ENCODE results near the gene CACNA2D3. TPM values are rescaled to one million over a fixed set of nuclear protein-coding genes. Genes with fewer than 3 reads are reported as not detected.

Gene CACNA2D3
- total and polyA plus RNA-seq, 2 experiments from 2014 or later: 0.30 to 0.43 TPM

- WGBS, 2 experiments (ENCODE audit: low coverage in 1 of 2, low lambda C conversion rate in 2 of 2, missing lambda C conversion rate in 2 of 2): 10 to 17% methylated on average over 6 of the region's 6 CpGs
- in situ Hi-C loops (cut with MboI): no loop called here
- Histone ChIP-seq H3F3A (ENCODE audit: insufficient read depth) (no peaks in the 10 kb centered on the region), H3K9me2 (ENCODE audit: insufficient read depth) (no peaks in the 10 kb centered on the region), H3K9me3 (ENCODE audit: low read depth) (no peaks in the 10 kb centered on the region), H3K4me1 (ENCODE audit: insufficient read depth) (no peaks in the 10 kb centered on the region), H3K4me2 (ENCODE audit: unreplicated experiment) (no peak overlapping the region), H3K9ac (no peak overlapping the region), H3K79me2 (ENCODE audit: insufficient read depth) (no peaks in the 10 kb centered on the region), H3K27me3 (replicated peaks; ENCODE audit: insufficient read depth) (no peaks in the 10 kb centered on the region), H3K36me3 (ENCODE audit: low read depth) (no peaks in the 10 kb centered on the region), H4K20me1 (ENCODE audit: insufficient read depth) (no peaks in the 10 kb centered on the region), H2AFZ (no peak overlapping the region), H3K27ac (no peak overlapping the region), H3K4me3 (no peak overlapping the region)
- DNase-seq: peak; percentile 22
- TF ChIP-seq EZH2phosphoT487 (IDR thresholded peaks at IDR 0.05; ENCODE audit: insufficient read depth, low read depth) (no peak), EZH2 (IDR thresholded peaks at IDR 0.05; ENCODE audit: insufficient read depth, poor library complexity, severe bottlenecking) (no peak)
These were observed 234.1 kb downstream of the CACNA2D3 start for GRCh38 chr3:54356261-54357045.

- no peak overlapping the region for H3K4me3 ChIP-seq
- H3K9me2 ChIP-seq (ENCODE audit: insufficient read depth): no peaks in the 10 kb centered on the region
- no peaks in the 10 kb centered on the region for H3K4me1 ChIP-seq (ENCODE audit: insufficient read depth)
- no peak overlapping the region for H3K4me2 ChIP-seq (ENCODE audit: unreplicated experiment)
- in situ Hi-C loops (cut with MboI): no loop called here
- TF ChIP-seq EZH2 (IDR thresholded peaks at IDR 0.05; ENCODE audit: insufficient read depth, poor library complexity, severe bottlenecking) (no peak), EZH2phosphoT487 (IDR thresholded peaks at IDR 0.05; ENCODE audit: insufficient read depth, low read depth) (no peak)
- no peak for DNase-seq
- H3K9me3 ChIP-seq (ENCODE audit: low read depth): no peaks in the 10 kb centered on the region
- no peaks in the 10 kb centered on the region for H3K79me2 ChIP-seq (ENCODE audit: insufficient read depth)
- 28 to 33% methylated on average over 5 of the region's 5 CpGs for WGBS, 2 experiments (ENCODE audit: low coverage in 1 of 2, low lambda C conversion rate in 2 of 2, missing lambda C conversion rate in 2 of 2)
- H3K9ac ChIP-seq: no peak overlapping the region
- H3K36me3 ChIP-seq (ENCODE audit: low read depth): no peaks in the 10 kb centered on the region
- no peak overlapping the region for H2AFZ ChIP-seq
- H3K27ac ChIP-seq: no peak overlapping the region
- H4K20me1 ChIP-seq (ENCODE audit: insufficient read depth): no peaks in the 10 kb centered on the region
- no peaks in the 10 kb centered on the region for H3K27me3 ChIP-seq (replicated peaks; ENCODE audit: insufficient read depth)
- H3F3A ChIP-seq (ENCODE audit: insufficient read depth): no peaks in the 10 kb centered on the region
These were observed 234.9 kb downstream of the CACNA2D3 start for GRCh38 chr3:54357301-54357700.

- 2% methylated on average over 4 of the region's 4 CpGs for WGBS, 2 experiments (ENCODE audit: low coverage in 1 of 2, low lambda C conversion rate in 2 of 2, missing lambda C conversion rate in 2 of 2)
- Histone ChIP-seq H3K4me3 (no peak overlapping the region), H3K4me2 (ENCODE audit: unreplicated experiment) (no peak overlapping the region), H3K9ac (no peak overlapping the region), H3K27me3 (replicated peaks; ENCODE audit: insufficient read depth) (no peaks in the 10 kb centered on the region), H3K79me2 (ENCODE audit: insufficient read depth) (no peaks in the 10 kb centered on the region), H3F3A (ENCODE audit: insufficient read depth) (no peaks in the 10 kb centered on the region), H3K27ac (no peak overlapping the region), H4K20me1 (ENCODE audit: insufficient read depth) (no peaks in the 10 kb centered on the region), H3K36me3 (ENCODE audit: low read depth) (no peaks in the 10 kb centered on the region), H3K4me1 (ENCODE audit: insufficient read depth) (no peaks in the 10 kb centered on the region), H2AFZ (no peak overlapping the region), H3K9me2 (ENCODE audit: insufficient read depth) (no peaks in the 10 kb centered on the region), H3K9me3 (ENCODE audit: low read depth) (no peaks in the 10 kb centered on the region)
- in situ Hi-C loops (cut with MboI): no loop called here
- DNase-seq: peak; percentile 40
- TF ChIP-seq EZH2 (IDR thresholded peaks at IDR 0.05; ENCODE audit: insufficient read depth, poor library complexity, severe bottlenecking) (no peak), EZH2phosphoT487 (IDR thresholded peaks at IDR 0.05; ENCODE audit: insufficient read depth, low read depth) (no peak)
These were observed 236.0 kb downstream of the CACNA2D3 start for GRCh38 chr3:54358316-54358715.

- H3K9me2 ChIP-seq (ENCODE audit: insufficient read depth): no peaks in the 10 kb centered on the region
- H4K20me1 ChIP-seq (ENCODE audit: insufficient read depth): no peaks in the 10 kb centered on the region
- H3K36me3 ChIP-seq (ENCODE audit: low read depth): no peaks in the 10 kb centered on the region
- no peak overlapping the region for H2AFZ ChIP-seq
- TF ChIP-seq EZH2 (IDR thresholded peaks at IDR 0.05; ENCODE audit: insufficient read depth, poor library complexity, severe bottlenecking) (no peak), EZH2phosphoT487 (IDR thresholded peaks at IDR 0.05; ENCODE audit: insufficient read depth, low read depth) (no peak)
- H3K4me1 ChIP-seq (ENCODE audit: insufficient read depth): no peaks in the 10 kb centered on the region
- H3K9ac ChIP-seq: no peak overlapping the region
- no peak overlapping the region for H3K4me3 ChIP-seq
- H3K79me2 ChIP-seq (ENCODE audit: insufficient read depth): no peaks in the 10 kb centered on the region
- WGBS, 2 experiments (ENCODE audit: low coverage in 1 of 2, low lambda C conversion rate in 2 of 2, missing lambda C conversion rate in 2 of 2): 50 to 54% methylated on average over 8 of the region's 8 CpGs
- no peak overlapping the region for H3K4me2 ChIP-seq (ENCODE audit: unreplicated experiment)
- no peak for DNase-seq
- no peaks in the 10 kb centered on the region for H3K27me3 ChIP-seq (replicated peaks; ENCODE audit: insufficient read depth)
- no peaks in the 10 kb centered on the region for H3K9me3 ChIP-seq (ENCODE audit: low read depth)
- in situ Hi-C loops (cut with MboI): no loop called here
- no peak overlapping the region for H3K27ac ChIP-seq
- H3F3A ChIP-seq (ENCODE audit: insufficient read depth): no peaks in the 10 kb centered on the region
These were observed 236.8 kb downstream of the CACNA2D3 start for GRCh38 chr3:54358969-54359694.
